C4-2B (cell line): Measurements from ENCODE around the gene ARL4C.

Experiments used
- CTCF ChIP-seq: fragments of 450-650 bp; conservative IDR thresholded peaks from 2 replicates; pipeline ENCODE4 v1.5.1; 2017; ENCODE audit warnings: mild to moderate bottlenecking
- ZFX ChIP-seq: fragments of 450-650 bp; IDR thresholded peaks from 2 replicates; pipeline ENCODE4 v1.6.1; 2017

- TF ChIP-seq CTCF, result no peak
- no peak for TF ChIP-seq ZFX
These were observed 50.3 kb downstream of the ARL4C start for GRCh38 chr2:234446404-234447076.
